ENCODE data around the gene ZNF683. TPM values are rescaled to one million over a fixed set of nuclear protein-coding genes. Genes with fewer than 3 reads are reported as not detected.
"Not testable (repeated sequence)": the region's sequence is repeated elsewhere in the genome, so short reads cannot be mapped to it uniquely, and the experiment has no call there.

Gene ZNF683
- total and polyA plus RNA-seq, 2 donors (not counting 3 experiments of a cell fraction or from before 2014, with no cell fraction given), result not detected

- Histone ChIP-seq H3K36me3 (ENCODE audit: control insufficient read depth in 2 of 2, extremely low read depth in 1 of 2, insufficient read depth in 2 of 2, low read length in 2 of 2) (no peaks in the 10 kb centered on the region), H3K27me3 (ENCODE audit: control insufficient read depth in 2 of 2, insufficient read depth in 2 of 2, low read length in 2 of 2) (peaks cover 2 to 3% of the 10 kb centered on the region in 2 experiments), H3K9me3 (replicated peaks; ENCODE audit: control insufficient read depth, insufficient read depth, low read length) (no peaks in the 10 kb centered on the region), H3K9me1 (replicated peaks; ENCODE audit: control insufficient read depth, extremely low read depth, insufficient read depth, low read length) (no peaks in the 10 kb centered on the region), H3K4me3 (replicated peaks in 1 of 3; ENCODE audit: insufficient read depth in 1 of 3, low read depth in 1 of 3, low read length in 3 of 3) (no peak overlapping the region), H3K27ac (ENCODE audit: insufficient read depth, low read depth, low read length) (no peak overlapping the region), H3K4me1 (ENCODE audit: control insufficient read depth, extremely low read depth, insufficient read depth, low read length) (no peaks in the 10 kb centered on the region), H3K9ac (replicated peaks; ENCODE audit: extremely low read depth, insufficient read depth, low read length) (no peak overlapping the region), H3K4me2 (ENCODE audit: insufficient read depth, low read length) (no peak overlapping the region), H3K79me2 (ENCODE audit: control insufficient read depth, insufficient read depth, low read length) (no peaks in the 10 kb centered on the region), H2AFZ (ENCODE audit: low read depth, low read length) (no peak overlapping the region), H4K20me1 (replicated peaks; ENCODE audit: control insufficient read depth, extremely low read depth, insufficient read depth, low read length) (no peaks in the 10 kb centered on the region)
- ChIA-PET CTCF (interaction anchor here (1.4 kb wide), 1 partner anchor 30 kb away, joined by 5 read pairs; no protein-coding TSS in a partner anchor), POLR2A (no interaction called here)
- dilution Hi-C loops (cut with MboI; ENCODE audit: extremely low pct_ligation_motif_present, low sequenced_read_pairs), result no loop called here
- FAIRE-seq (no peak), DNase-seq (ENCODE audit: low read depth, low spot score) (no peak)
- TF ChIP-seq MYC (IDR thresholded peaks at IDR 0.05; ENCODE audit: low read depth, low read length), result no peak
- TF ChIP-seq, protein P1, sequence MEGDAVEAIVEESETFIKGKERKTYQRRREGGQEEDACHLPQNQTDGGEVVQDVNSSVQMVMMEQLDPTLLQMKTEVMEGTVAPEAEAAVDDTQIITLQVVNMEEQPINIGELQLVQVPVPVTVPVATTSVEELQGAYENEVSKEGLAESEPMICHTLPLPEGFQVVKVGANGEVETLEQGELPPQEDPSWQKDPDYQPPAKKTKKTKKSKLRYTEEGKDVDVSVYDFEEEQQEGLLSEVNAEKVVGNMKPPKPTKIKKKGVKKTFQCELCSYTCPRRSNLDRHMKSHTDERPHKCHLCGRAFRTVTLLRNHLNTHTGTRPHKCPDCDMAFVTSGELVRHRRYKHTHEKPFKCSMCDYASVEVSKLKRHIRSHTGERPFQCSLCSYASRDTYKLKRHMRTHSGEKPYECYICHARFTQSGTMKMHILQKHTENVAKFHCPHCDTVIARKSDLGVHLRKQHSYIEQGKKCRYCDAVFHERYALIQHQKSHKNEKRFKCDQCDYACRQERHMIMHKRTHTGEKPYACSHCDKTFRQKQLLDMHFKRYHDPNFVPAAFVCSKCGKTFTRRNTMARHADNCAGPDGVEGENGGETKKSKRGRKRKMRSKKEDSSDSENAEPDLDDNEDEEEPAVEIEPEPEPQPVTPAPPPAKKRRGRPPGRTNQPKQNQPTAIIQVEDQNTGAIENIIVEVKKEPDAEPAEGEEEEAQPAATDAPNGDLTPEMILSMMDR (IDR thresholded peaks at IDR 0.05; ENCODE audit: extremely low read depth in 1 of 2, insufficient read depth in 1 of 2, low read depth in 1 of 2, low read length in 2 of 2), result no peak
- intact Hi-C loops (cut with micrococcal nuclease), result no loop called here
- no TSS peak for BruUV-seq (replicated peaks)
Observed at GRCh38 chr1:26387447-26387846, 14.9 kb upstream of the ZNF683 start.

DNA sequence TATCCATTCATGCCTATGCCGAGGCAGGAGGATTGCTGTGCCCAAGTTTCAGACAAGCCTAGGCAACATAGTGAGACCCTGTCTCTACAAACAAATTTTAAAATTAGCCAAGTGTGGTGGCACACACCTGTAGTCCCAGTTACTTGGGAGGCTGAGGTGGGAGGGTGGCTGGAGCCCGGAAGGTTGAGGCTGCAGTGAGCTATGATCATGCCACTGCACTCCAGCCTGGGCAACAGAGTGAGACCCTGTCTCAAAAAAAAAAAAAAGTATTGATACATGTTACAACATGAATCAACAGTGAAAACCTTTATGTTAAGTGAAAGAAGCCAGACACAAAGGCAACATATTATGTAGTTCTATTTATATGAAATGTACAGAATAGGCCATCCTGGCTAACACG is 12.5 kb upstream of the ZNF683 start:
- H3K9me1 ChIP-seq (replicated peaks; ENCODE audit: control insufficient read depth, extremely low read depth, insufficient read depth, low read length); H3K9ac ChIP-seq (replicated peaks; ENCODE audit: extremely low read depth, insufficient read depth, low read length); FAIRE-seq; H3K9me3 ChIP-seq (replicated peaks; ENCODE audit: control insufficient read depth, insufficient read depth, low read length); H3K4me3 ChIP-seq (replicated peaks in 1 of 3; ENCODE audit: insufficient read depth in 1 of 3, low read depth in 1 of 3, low read length in 3 of 3); H2AFZ ChIP-seq (ENCODE audit: low read depth, low read length); H3K27me3 ChIP-seq (ENCODE audit: control insufficient read depth in 2 of 2, insufficient read depth in 2 of 2, low read length in 2 of 2); POLR2A ChIA-PET; dilution Hi-C loops (cut with MboI; ENCODE audit: extremely low pct_ligation_motif_present, low sequenced_read_pairs); H3K27ac ChIP-seq (ENCODE audit: insufficient read depth, low read depth, low read length); H4K20me1 ChIP-seq (replicated peaks; ENCODE audit: control insufficient read depth, extremely low read depth, insufficient read depth, low read length); H3K79me2 ChIP-seq (ENCODE audit: control insufficient read depth, insufficient read depth, low read length); DNase-seq (ENCODE audit: low read depth, low spot score); BruUV-seq (replicated peaks); H3K4me2 ChIP-seq (ENCODE audit: insufficient read depth, low read length); H3K4me1 ChIP-seq (ENCODE audit: control insufficient read depth, extremely low read depth, insufficient read depth, low read length); intact Hi-C loops (cut with micrococcal nuclease); H3K36me3 ChIP-seq (ENCODE audit: control insufficient read depth in 2 of 2, extremely low read depth in 1 of 2, insufficient read depth in 2 of 2, low read length in 2 of 2): not testable (repeated sequence)
- CTCF ChIA-PET, result interaction anchor here (0.7 to 1.9 kb wide), 2 partner anchors 32 to 321 kb away, joined by 3 to 5 read pairs; no protein-coding TSS in a partner anchor

Data from endothelial cell of umbilical vein (primary cell).